Measurements from ENCODE around the gene P4HA3.

Gene P4HA3

GRCh38 chr11:74221816-74222215, 89.6 kb downstream of the P4HA3 start:
- Mint-ChIP-seq H3K4me3 (no peak overlapping the region), H3K27ac (no peak overlapping the region)

GRCh38 chr11:74220376-74220775, 91.1 kb downstream of the P4HA3 start:
- H3K36me3 Mint-ChIP-seq (ENCODE audit: low read depth) = peaks cover 44% of the 10 kb centered on the region
- H3K27ac Mint-ChIP-seq = peak overlapping the region in 1 of 3 experiments; percentile 55
- peaks cover 17% of the 10 kb centered on the region for H3K9me3 Mint-ChIP-seq
- no peak overlapping the region for H3K4me3 Mint-ChIP-seq
- H3K27me3 Mint-ChIP-seq (ENCODE audit: low read depth) = no peaks in the 10 kb centered on the region
- no peaks in the 10 kb centered on the region for H3K4me1 Mint-ChIP-seq
- no peak for TF ChIP-seq CTCF (IDR thresholded peaks at IDR 0.05; ENCODE audit: unreplicated experiment in 3 of 3)

More at GRCh38 chr11:74221816-74222215, 89.6 kb downstream of the P4HA3 start:
- no peaks in the 10 kb centered on the region for H3K27me3 Mint-ChIP-seq (ENCODE audit: low read depth)
- peaks cover 13% of the 10 kb centered on the region for H3K9me3 Mint-ChIP-seq
- peaks cover 43% of the 10 kb centered on the region for H3K36me3 Mint-ChIP-seq (ENCODE audit: low read depth)
- no peak for TF ChIP-seq CTCF (IDR thresholded peaks at IDR 0.05; ENCODE audit: unreplicated experiment in 3 of 3)
- H3K4me1 Mint-ChIP-seq = no peaks in the 10 kb centered on the region
